Measurements from ENCODE around the gene RFC4.

The RFC4 gene

DNA sequence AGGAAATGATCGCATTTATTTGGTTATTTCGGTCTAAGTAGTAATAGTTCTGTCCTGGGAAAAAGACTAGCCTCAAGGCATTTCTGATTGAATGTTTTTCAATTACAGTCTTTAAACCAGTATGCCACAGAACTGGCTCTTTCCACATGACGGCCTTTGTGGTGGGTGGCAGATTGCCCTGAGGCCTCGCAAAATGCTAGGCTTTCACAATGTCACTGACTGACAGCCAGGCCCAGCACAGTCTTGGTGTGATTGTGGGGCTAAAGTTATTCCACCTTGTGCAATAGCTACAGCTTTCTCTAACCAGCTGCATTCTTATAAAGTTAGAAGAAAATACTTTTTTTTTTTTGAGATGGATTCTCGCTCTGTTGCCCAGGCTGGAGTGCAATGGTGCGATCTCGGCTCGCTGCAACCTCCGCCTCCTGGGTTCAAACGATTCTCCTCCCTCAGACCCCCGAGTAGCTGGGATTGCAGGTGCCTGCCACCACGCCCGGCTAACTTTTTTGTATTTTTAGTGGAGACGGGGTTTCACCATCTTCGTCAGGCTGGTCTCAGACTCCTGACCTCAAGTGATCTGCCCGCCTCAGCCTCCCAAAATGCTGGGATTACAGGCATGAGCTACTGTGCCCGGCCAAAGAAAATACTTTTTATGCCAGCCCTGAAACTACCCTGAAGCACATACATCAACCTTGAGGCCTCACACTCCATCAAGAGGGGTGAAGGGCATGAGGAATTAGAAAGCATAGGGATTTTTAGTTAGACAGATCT, 33.8 kb upstream of the RFC4 start:
- DNase-seq (ENCODE audit: low spot score), result no peak
- no peak overlapping the region for H3K4me2 ChIP-seq (ENCODE audit: insufficient read depth, low read length, poor library complexity, severe bottlenecking)
- no peaks in the 10 kb centered on the region for H3K79me1 ChIP-seq (ENCODE audit: low read depth, low read length)
- no peak overlapping the region for H2BK15ac ChIP-seq (ENCODE audit: low read length)
- WGBS, 2 donors (ENCODE audit: extremely low coverage in 2 of 2, insufficient read length in 2 of 2, insufficient replicate concordance in 1 of 2), result no CpG with 5 or more reads among the region's 17 CpGs
- H2AK5ac ChIP-seq (ENCODE audit: low read depth, low read length), result no peak overlapping the region
- no peak overlapping the region for H3K23ac ChIP-seq (ENCODE audit: low read depth, low read length, poor library complexity)
- no peak overlapping the region for H2AFZ ChIP-seq (ENCODE audit: low read length)
- no peak overlapping the region for H3K27ac ChIP-seq (replicated peaks; ENCODE audit: low read length)
- H2BK120ac ChIP-seq (ENCODE audit: low read depth, low read length), result no peak overlapping the region
- no peak overlapping the region for H4K8ac ChIP-seq (ENCODE audit: low read depth, low read length)
- H2BK5ac ChIP-seq (ENCODE audit: low read length), result no peak overlapping the region
- peaks cover 0 to 3% of the 10 kb centered on the region in 2 donors for H3K4me1 ChIP-seq (ENCODE audit: control insufficient read depth in 2 of 2, insufficient read depth in 1 of 2, low read depth in 1 of 2, low read length in 2 of 2)
- H2BK12ac ChIP-seq (ENCODE audit: low read length), result no peak overlapping the region
- no peak overlapping the region for H3K4ac ChIP-seq (ENCODE audit: low read length)
- H3K9ac ChIP-seq (ENCODE audit: low read depth, low read length, poor library complexity), result no peak overlapping the region
- no peaks in the 10 kb centered on the region for H3K36me3 ChIP-seq (replicated peaks in 1 of 2; ENCODE audit: control insufficient read depth in 2 of 2, insufficient read depth in 2 of 2, low read length in 2 of 2)
- H3K4me3 ChIP-seq (ENCODE audit: low read length in 2 of 2), result no peak overlapping the region
- H3K18ac ChIP-seq (ENCODE audit: low read length), result no peak overlapping the region
- H3K9me3 ChIP-seq (replicated peaks in 1 of 2; ENCODE audit: control insufficient read depth in 2 of 2, insufficient read depth in 1 of 2, low read depth in 1 of 2, low read length in 2 of 2), result no peaks in the 10 kb centered on the region
- H3K14ac ChIP-seq (ENCODE audit: low read length), result no peak overlapping the region
- peaks cover 0 to 34% (median 0%) of the 10 kb centered on the region in 3 experiments for H3K27me3 ChIP-seq (ENCODE audit: control insufficient read depth in 3 of 3, insufficient read depth in 3 of 3, low read depth in 1 of 3, low read length in 3 of 3)
- no peak overlapping the region for H4K91ac ChIP-seq (ENCODE audit: low read depth, low read length, poor library complexity)

DNA sequence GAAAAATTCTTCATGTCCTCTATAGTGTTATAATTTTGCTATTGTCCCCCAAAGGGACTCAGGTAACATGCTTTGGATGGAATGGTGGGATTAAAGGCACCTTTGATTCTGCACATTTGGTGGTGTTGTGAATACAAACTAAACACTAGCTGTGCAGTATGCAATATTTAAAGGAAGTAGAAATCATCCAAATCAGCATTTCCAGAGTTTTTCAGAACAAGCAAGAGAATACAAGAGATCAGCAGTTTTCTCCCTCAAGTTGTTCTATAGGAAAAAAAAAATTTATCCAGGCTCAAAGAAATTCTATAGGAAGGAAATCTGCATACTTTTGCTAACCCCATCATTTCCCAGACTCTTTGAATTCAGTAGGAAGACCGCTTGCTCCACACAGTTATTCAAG, 26.0 kb upstream of the RFC4 start:
- no peak overlapping the region for H2AK5ac ChIP-seq (ENCODE audit: low read depth, low read length)
- H2AFZ ChIP-seq (ENCODE audit: low read length), result no peak overlapping the region
- no peak overlapping the region for H2BK5ac ChIP-seq (ENCODE audit: low read length)
- H2BK12ac ChIP-seq (ENCODE audit: low read length), result no peak overlapping the region
- H4K8ac ChIP-seq (ENCODE audit: low read depth, low read length), result no peak overlapping the region
- no peak overlapping the region for H3K9ac ChIP-seq (ENCODE audit: low read depth, low read length, poor library complexity)
- H3K27me3 ChIP-seq (ENCODE audit: control insufficient read depth in 3 of 3, insufficient read depth in 3 of 3, low read depth in 1 of 3, low read length in 3 of 3), result peaks cover 2 to 55% (median 19%) of the 10 kb centered on the region in 3 experiments
- H3K9me3 ChIP-seq (replicated peaks in 1 of 2; ENCODE audit: control insufficient read depth in 2 of 2, insufficient read depth in 1 of 2, low read depth in 1 of 2, low read length in 2 of 2), result no peaks in the 10 kb centered on the region
- H3K14ac ChIP-seq (ENCODE audit: low read length), result no peak overlapping the region
- H3K18ac ChIP-seq (ENCODE audit: low read length), result no peak overlapping the region
- no peak overlapping the region for H2BK120ac ChIP-seq (ENCODE audit: low read depth, low read length)
- no peak for DNase-seq (ENCODE audit: low spot score)
- H3K4me2 ChIP-seq (ENCODE audit: insufficient read depth, low read length, poor library complexity, severe bottlenecking), result no peak overlapping the region
- H3K23ac ChIP-seq (ENCODE audit: low read depth, low read length, poor library complexity), result no peak overlapping the region
- H3K36me3 ChIP-seq (replicated peaks in 1 of 2; ENCODE audit: control insufficient read depth in 2 of 2, insufficient read depth in 2 of 2, low read length in 2 of 2), result no peaks in the 10 kb centered on the region
- peaks cover 0 to 2% of the 10 kb centered on the region in 2 donors for H3K4me1 ChIP-seq (ENCODE audit: control insufficient read depth in 2 of 2, insufficient read depth in 1 of 2, low read depth in 1 of 2, low read length in 2 of 2)
- no CpG with 5 or more reads among the region's 1 CpG for WGBS, 2 donors (ENCODE audit: extremely low coverage in 2 of 2, insufficient read length in 2 of 2, insufficient replicate concordance in 1 of 2)
- no peak overlapping the region for H3K4me3 ChIP-seq (ENCODE audit: low read length in 2 of 2)
- H3K4ac ChIP-seq (ENCODE audit: low read length), result no peak overlapping the region
- no peak overlapping the region for H4K91ac ChIP-seq (ENCODE audit: low read depth, low read length, poor library complexity)
- H2BK15ac ChIP-seq (ENCODE audit: low read length), result no peak overlapping the region
- H3K79me1 ChIP-seq (ENCODE audit: low read depth, low read length), result no peaks in the 10 kb centered on the region
- no peak overlapping the region for H3K27ac ChIP-seq (replicated peaks; ENCODE audit: low read length)

DNA sequence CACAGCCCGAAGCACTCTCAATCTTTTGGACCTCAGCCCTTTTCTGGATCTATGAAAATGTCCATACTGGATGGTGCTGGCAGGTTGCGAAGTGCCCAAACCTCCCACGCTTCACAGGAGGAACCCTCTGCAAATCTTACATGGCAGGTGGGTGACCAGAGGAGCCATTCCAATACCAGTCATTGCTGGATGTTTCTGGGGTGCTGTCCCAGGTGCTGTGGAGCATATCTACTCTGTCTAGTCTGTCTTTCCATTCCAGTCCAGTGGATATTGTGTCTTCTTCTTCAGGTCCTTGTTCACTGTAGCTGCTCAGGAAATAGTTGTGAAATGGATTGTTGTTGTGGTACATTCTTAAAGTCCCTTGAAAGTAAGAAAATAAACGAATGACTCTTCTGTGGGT, 25.5 kb upstream of the RFC4 start:
- H2BK120ac ChIP-seq (ENCODE audit: low read depth, low read length), result no peak overlapping the region
- no peak overlapping the region for H2AFZ ChIP-seq (ENCODE audit: low read length)
- H3K9ac ChIP-seq (ENCODE audit: low read depth, low read length, poor library complexity), result no peak overlapping the region
- H3K4me3 ChIP-seq (ENCODE audit: low read length in 2 of 2), result no peak overlapping the region
- no peaks in the 10 kb centered on the region for H3K79me1 ChIP-seq (ENCODE audit: low read depth, low read length)
- no peak overlapping the region for H2BK12ac ChIP-seq (ENCODE audit: low read length)
- no peak overlapping the region for H3K27ac ChIP-seq (replicated peaks; ENCODE audit: low read length)
- no peak overlapping the region for H2AK5ac ChIP-seq (ENCODE audit: low read depth, low read length)
- H3K23ac ChIP-seq (ENCODE audit: low read depth, low read length, poor library complexity), result no peak overlapping the region
- peaks cover 2 to 55% (median 22%) of the 10 kb centered on the region in 3 experiments for H3K27me3 ChIP-seq (ENCODE audit: control insufficient read depth in 3 of 3, insufficient read depth in 3 of 3, low read depth in 1 of 3, low read length in 3 of 3)
- no peak overlapping the region for H2BK5ac ChIP-seq (ENCODE audit: low read length)
- no peak overlapping the region for H4K8ac ChIP-seq (ENCODE audit: low read depth, low read length)
- H3K4me2 ChIP-seq (ENCODE audit: insufficient read depth, low read length, poor library complexity, severe bottlenecking), result no peak overlapping the region
- no peak overlapping the region for H3K14ac ChIP-seq (ENCODE audit: low read length)
- H3K4me1 ChIP-seq (ENCODE audit: control insufficient read depth in 2 of 2, insufficient read depth in 1 of 2, low read depth in 1 of 2, low read length in 2 of 2), result peaks cover 0 to 2% of the 10 kb centered on the region in 2 donors
- H3K9me3 ChIP-seq (replicated peaks in 1 of 2; ENCODE audit: control insufficient read depth in 2 of 2, insufficient read depth in 1 of 2, low read depth in 1 of 2, low read length in 2 of 2), result no peaks in the 10 kb centered on the region
- DNase-seq (ENCODE audit: low spot score), result no peak
- WGBS, 2 donors (ENCODE audit: extremely low coverage in 2 of 2, insufficient read length in 2 of 2, insufficient replicate concordance in 1 of 2), result no CpG with 5 or more reads among the region's 4 CpGs
- H4K91ac ChIP-seq (ENCODE audit: low read depth, low read length, poor library complexity), result no peak overlapping the region
- H2BK15ac ChIP-seq (ENCODE audit: low read length), result no peak overlapping the region
- H3K36me3 ChIP-seq (replicated peaks in 1 of 2; ENCODE audit: control insufficient read depth in 2 of 2, insufficient read depth in 2 of 2, low read length in 2 of 2), result no peaks in the 10 kb centered on the region
- H3K18ac ChIP-seq (ENCODE audit: low read length), result no peak overlapping the region
- H3K4ac ChIP-seq (ENCODE audit: low read length), result no peak overlapping the region

DNA sequence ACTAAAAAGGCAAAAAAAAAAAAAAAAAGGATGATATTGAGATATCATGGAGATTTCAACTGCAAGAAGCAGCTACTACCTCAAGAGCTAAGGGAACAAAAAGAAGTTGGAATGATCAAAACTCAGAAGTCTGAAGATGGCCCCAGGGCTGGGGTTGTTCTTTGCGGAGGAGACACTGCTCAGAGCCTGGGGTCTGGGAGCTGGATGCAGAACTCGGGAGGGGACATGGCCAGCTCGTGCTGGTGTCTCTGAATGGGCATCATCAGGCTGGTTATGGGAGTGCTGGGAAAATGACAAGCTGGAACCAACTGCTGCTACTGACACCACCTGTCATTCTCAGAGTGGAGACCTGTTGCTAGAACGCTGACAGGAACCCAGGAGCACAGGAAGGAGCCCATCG, 22.1 kb upstream of the RFC4 start:
- Histone ChIP-seq H4K91ac (ENCODE audit: low read depth, low read length, poor library complexity) (no peak overlapping the region), H3K36me3 (replicated peaks in 1 of 2; ENCODE audit: control insufficient read depth in 2 of 2, insufficient read depth in 2 of 2, low read length in 2 of 2) (no peaks in the 10 kb centered on the region), H3K4me2 (ENCODE audit: insufficient read depth, low read length, poor library complexity, severe bottlenecking) (no peak overlapping the region), H2BK15ac (ENCODE audit: low read length) (no peak overlapping the region), H3K18ac (ENCODE audit: low read length) (no peak overlapping the region), H2BK5ac (ENCODE audit: low read length) (no peak overlapping the region), H3K79me1 (ENCODE audit: low read depth, low read length) (no peaks in the 10 kb centered on the region), H4K8ac (ENCODE audit: low read depth, low read length) (no peak overlapping the region), H2BK12ac (ENCODE audit: low read length) (no peak overlapping the region), H3K9me3 (replicated peaks in 1 of 2; ENCODE audit: control insufficient read depth in 2 of 2, insufficient read depth in 1 of 2, low read depth in 1 of 2, low read length in 2 of 2) (no peaks in the 10 kb centered on the region), H2BK120ac (ENCODE audit: low read depth, low read length) (no peak overlapping the region), H3K9ac (ENCODE audit: low read depth, low read length, poor library complexity) (no peak overlapping the region), H3K27ac (replicated peaks; ENCODE audit: low read length) (no peak overlapping the region), H3K4me3 (ENCODE audit: low read length in 2 of 2) (no peak overlapping the region), H3K23ac (ENCODE audit: low read depth, low read length, poor library complexity) (no peak overlapping the region), H2AK5ac (ENCODE audit: low read depth, low read length) (no peak overlapping the region), H3K27me3 (ENCODE audit: control insufficient read depth in 3 of 3, insufficient read depth in 3 of 3, low read depth in 1 of 3, low read length in 3 of 3) (peaks cover 4 to 80% (median 45%) of the 10 kb centered on the region in 3 experiments), H2AFZ (ENCODE audit: low read length) (no peak overlapping the region), H3K4me1 (ENCODE audit: control insufficient read depth in 2 of 2, insufficient read depth in 1 of 2, low read depth in 1 of 2, low read length in 2 of 2) (peaks cover 15 to 28% of the 10 kb centered on the region in 2 donors), H3K14ac (ENCODE audit: low read length) (no peak overlapping the region), H3K4ac (ENCODE audit: low read length) (no peak overlapping the region)
- DNase-seq (ENCODE audit: low spot score), result no peak
- no CpG with 5 or more reads among the region's 5 CpGs for WGBS, 2 donors (ENCODE audit: extremely low coverage in 2 of 2, insufficient read length in 2 of 2, insufficient replicate concordance in 1 of 2)
